GM12891 (cell line): ENCODE results near the gene CHRDL2.

Experiments used
- PAX5 ChIP-seq: IDR thresholded peaks from 2 replicates; pipeline ENCODE4 v1.6.1; 2011; ENCODE audit warnings: low read length, moderate library complexity, mild to moderate bottlenecking; ENCODE audit not compliant: insufficient read depth, severe bottlenecking
- POLR2A ChIP-seq: IDR thresholded peaks from 2 replicates; pipeline ENCODE4 v1.6.1; 2011; ENCODE audit warnings: low read depth, low read length, control low read depth
- POLR2AphosphoS5 ChIP-seq: IDR thresholded peaks from 2 replicates; pipeline ENCODE4 v1.6.1; 2011; ENCODE audit warnings: low read depth, low read length, control low read depth
- POU2F2 ChIP-seq: IDR thresholded peaks from 2 replicates; pipeline ENCODE4 v1.6.1; 2011; ENCODE audit warnings: low read depth, mild to moderate bottlenecking, control low read depth, low read length, moderate library complexity
- SPI1 ChIP-seq: IDR thresholded peaks from 2 replicates; pipeline ENCODE4 v1.6.1; 2011; ENCODE audit warnings: low read depth, low read length, control low read depth
- TAF1 ChIP-seq: IDR thresholded peaks from 2 replicates; pipeline ENCODE4 v1.6.1; 2011; ENCODE audit warnings: low read depth, low read length, control low read depth

GRCh38 chr11:74746868-74747267 lies 15.6 kb upstream of the CHRDL2 start:
- TF ChIP-seq TAF1 (no peak), POLR2AphosphoS5 (no peak), POLR2A (no peak), SPI1 (no peak), PAX5 (no peak), POU2F2 (no peak)
